Esophagus (tissue), 2 donors: ENCODE data around the gene ATAD3A. TPM values are rescaled to one million over a fixed set of nuclear protein-coding genes. Genes with fewer than 3 reads are reported as not detected.
A peak's percentile ranks its signal among the peaks of the same experiment; 100 is the strongest.

ENCODE experiments used
- H3K27ac ChIP-seq, 2 donors: one replicate each; pipeline ENCODE4 v1.5.1; 2013; ENCODE audit warnings: low read depth in 2 of 2, mild to moderate bottlenecking in 2 of 2, inconsistent platforms in 1 of 2, low read length in 1 of 2, moderate library complexity in 1 of 2
- H3K27me3 ChIP-seq, 2 donors: one replicate each; pipeline ENCODE4 v1.6.1; 2013; ENCODE audit warnings: low read length in 2 of 2, control low read depth in 1 of 2, mild to moderate bottlenecking in 1 of 2; ENCODE audit not compliant: insufficient read depth in 2 of 2, control insufficient read depth in 1 of 2
- H3K36me3 ChIP-seq, 2 donors: one replicate each; pipeline ENCODE4 v1.6.1; 2013; ENCODE audit warnings: low read length in 1 of 2; ENCODE audit not compliant: control insufficient read depth in 2 of 2, insufficient read depth in 2 of 2
- H3K4me1 ChIP-seq, 2 donors: one replicate each; pipeline ENCODE4 v1.6.1; 2013; ENCODE audit warnings: low read length in 1 of 2; ENCODE audit not compliant: control insufficient read depth in 2 of 2, insufficient read depth in 2 of 2
- H3K4me3 ChIP-seq, 2 donors: one replicate each; pipeline ENCODE4 v1.5.1; 2013; ENCODE audit warnings: low read length in 2 of 2, mild to moderate bottlenecking in 2 of 2, low read depth in 1 of 2, moderate library complexity in 1 of 2
- H3K9me3 ChIP-seq, 2 donors: one replicate each; pipeline ENCODE4 v1.6.1; 2013; ENCODE audit warnings: mild to moderate bottlenecking in 2 of 2, low read depth in 1 of 2, low read length in 1 of 2, moderate library complexity in 1 of 2; ENCODE audit not compliant: control insufficient read depth in 2 of 2, insufficient read depth in 1 of 2
- WGBS, 2 donors: extraction: QIAGEN DNeasy Blood & Tissue Kit; methylation state at CpG; one replicate each; pipeline ENCODE4 v1.1.7; 2013; 5-methylcytosine and 5-hydroxymethylcytosine counted together
- polyA plus RNA-seq, 2 donors: library from polyadenylated mRNA; stranded (reverse); fragments of 200-250 nt; gene quantifications; one replicate each; pipeline ENCODE4 v1.2.3, GENCODE V29; 2013
- donor health status: healthy with polysubstance abuse.
- donor health status: Bipolar disorder and iron deficiency.

ATAD3A gene
- polyA plus RNA-seq, 2 donors: 25.4 to 26.1 TPM

- Histone ChIP-seq H3K4me1 (peaks cover 0 to 2% of the 10 kb centered on the region in 2 donors), H3K27ac (no peak overlapping the region), H3K27me3 (no peaks in the 10 kb centered on the region), H3K4me3 (no peak overlapping the region), H3K9me3 (peaks cover 0 to 3% of the 10 kb centered on the region in 2 donors), H3K36me3 (peaks cover 0 to 32% of the 10 kb centered on the region in 2 donors)
- 89 to 90% methylated on average over 15 of the region's 15 CpGs for WGBS, 2 donors
Observed at GRCh38 chr1:1536938-1537546, 25.1 kb downstream of the ATAD3A start.

- H3K9me3 ChIP-seq: no peaks in the 10 kb centered on the region
- H3K4me1 ChIP-seq: peaks cover 0 to 2% of the 10 kb centered on the region in 2 donors
- peaks cover 0 to 39% of the 10 kb centered on the region in 2 donors for H3K36me3 ChIP-seq
- H3K4me3 ChIP-seq: no peak overlapping the region
- no peaks in the 10 kb centered on the region for H3K27me3 ChIP-seq
- 91 to 92% methylated on average over 32 of the region's 32 CpGs for WGBS, 2 donors
- H3K27ac ChIP-seq: no peak overlapping the region
Observed at GRCh38 chr1:1537626-1538250, 25.8 kb downstream of the ATAD3A start.

- H3K4me3 ChIP-seq: no peak overlapping the region
- peaks cover 0 to 6% of the 10 kb centered on the region in 2 donors for H3K4me1 ChIP-seq
- WGBS, 2 donors: 89 to 92% methylated on average over 23 of the region's 23 CpGs
- H3K9me3 ChIP-seq: no peaks in the 10 kb centered on the region
- peaks cover 0 to 45% of the 10 kb centered on the region in 2 donors for H3K36me3 ChIP-seq
- H3K27ac ChIP-seq: no peak overlapping the region
- no peaks in the 10 kb centered on the region for H3K27me3 ChIP-seq
Observed at GRCh38 chr1:1538334-1538733, 26.4 kb downstream of the ATAD3A start.

- Histone ChIP-seq H3K36me3 (peaks cover 0 to 51% of the 10 kb centered on the region in 2 donors), H3K4me1 (peaks cover 0 to 7% of the 10 kb centered on the region in 2 donors), H3K27ac (no peak overlapping the region), H3K27me3 (no peaks in the 10 kb centered on the region), H3K9me3 (no peaks in the 10 kb centered on the region), H3K4me3 (no peak overlapping the region)
- 82 to 85% methylated on average over 18 of the region's 18 CpGs for WGBS, 2 donors
Observed at GRCh38 chr1:1538989-1539309, 27.0 kb downstream of the ATAD3A start.

- 15 to 24% methylated on average over 59 to 66 of the region's 66 CpGs for WGBS, 2 donors
Observed at GRCh38 chr1:1539310-1540089, 27.5 kb downstream of the ATAD3A start.

GRCh38 chr1:1540090-1540817, 28.3 kb downstream of the ATAD3A start, which contains the start of gene TMEM240:
TSS of gene TMEM240 (minus strand) at chr1:1540624. CDS start at chr1:1540346, 278 bp downstream.
- H3K9me3 ChIP-seq: no peaks in the 10 kb centered on the region
- peaks cover 0 to 47% of the 10 kb centered on the region in 2 donors for H3K36me3 ChIP-seq
- peak within 1 kb of the TSS in 1 of 2 donors; percentile 0 for H3K27ac ChIP-seq
- H3K4me1 ChIP-seq: peaks cover 0 to 7% of the 10 kb centered on the region in 2 donors
- 2% methylated on average over 39 to 86 of the region's 100 CpGs for WGBS, 2 donors
- H3K4me3 ChIP-seq: peak within 1 kb of the TSS; percentile 32 to 41
- no peaks in the 10 kb centered on the region for H3K27me3 ChIP-seq

More at GRCh38 chr1:1539310-1540089, 27.5 kb downstream of the ATAD3A start:
- Histone ChIP-seq H3K36me3 (peaks cover 0 to 49% of the 10 kb centered on the region in 2 donors), H3K4me3 (peak overlapping the region; percentile 32 to 41), H3K27me3 (no peaks in the 10 kb centered on the region), H3K9me3 (no peaks in the 10 kb centered on the region), H3K27ac (no peak overlapping the region), H3K4me1 (peaks cover 0 to 7% of the 10 kb centered on the region in 2 donors)

GRCh38 chr1:1540818-1541628, 29.1 kb downstream of the ATAD3A start:
- Histone ChIP-seq H3K4me1 (peaks cover 0 to 7% of the 10 kb centered on the region in 2 donors), H3K36me3 (peaks cover 0 to 44% of the 10 kb centered on the region in 2 donors), H3K27me3 (no peaks in the 10 kb centered on the region), H3K4me3 (peak overlapping the region; percentile 22 to 41), H3K9me3 (no peaks in the 10 kb centered on the region), H3K27ac (peak overlapping the region in 1 of 2 donors; percentile 0)
- WGBS, 2 donors: 58% methylated on average over 51 to 53 of the region's 53 CpGs

GRCh38 chr1:1541956-1542765, 30.2 kb downstream of the ATAD3A start:
- 78 to 81% methylated on average over 35 to 37 of the region's 37 CpGs for WGBS, 2 donors
- peaks cover 0 to 7% of the 10 kb centered on the region in 2 donors for H3K4me1 ChIP-seq

More at GRCh38 chr1:1541956-1542765, 30.2 kb downstream of the ATAD3A start:
- H3K27ac ChIP-seq: peak overlapping the region in 1 of 2 donors; percentile 37
- H3K9me3 ChIP-seq: no peaks in the 10 kb centered on the region
- H3K4me3 ChIP-seq: no peak overlapping the region
- peaks cover 0 to 40% of the 10 kb centered on the region in 2 donors for H3K36me3 ChIP-seq
- no peaks in the 10 kb centered on the region for H3K27me3 ChIP-seq
